Measurements from ENCODE around the gene MAB21L2. TPM values are rescaled to one million over a fixed set of nuclear protein-coding genes. Genes with fewer than 3 reads are reported as not detected.
"Not testable (repeated sequence)": the region's sequence is repeated elsewhere in the genome, so short reads cannot be mapped to it uniquely, and the experiment has no call there.

The MAB21L2 gene
- polyA plus RNA-seq, 3 donors = not detected

GRCh38 chr4:150562751-150563150, 19.2 kb upstream of the MAB21L2 start:
- Histone ChIP-seq H4K20me1 (ENCODE audit: insufficient read depth, low read length) (no peaks in the 10 kb centered on the region), H2AFZ (ENCODE audit: insufficient read depth, low read depth, low read length, poor library complexity, severe bottlenecking) (no peak overlapping the region), H3K9ac (ENCODE audit: insufficient read depth, low read length, poor library complexity, severe bottlenecking) (no peak overlapping the region), H3K4me3 (replicated peaks in 1 of 3; ENCODE audit: low read depth in 2 of 3, low read length in 3 of 3) (no peak overlapping the region), H3K27ac (ENCODE audit: low read depth in 1 of 2, low read length in 2 of 2) (no peak overlapping the region), H3K4me2 (replicated peaks; ENCODE audit: extremely low read depth, low read length, poor library complexity, severe bottlenecking) (no peak overlapping the region), H3K36me3 (replicated peaks in 1 of 2; ENCODE audit: control insufficient read depth in 1 of 2, insufficient read depth in 2 of 2, low read length in 2 of 2) (no peaks in the 10 kb centered on the region), H3K79me2 (ENCODE audit: insufficient read depth, low read length) (no peaks in the 10 kb centered on the region), H3K27me3 (ENCODE audit: control insufficient read depth in 2 of 2, insufficient read depth in 2 of 2, low read length in 2 of 2) (no peaks in the 10 kb centered on the region), H3K9me3 (replicated peaks in 1 of 2; ENCODE audit: control insufficient read depth in 1 of 2, insufficient read depth in 1 of 2, low read length in 2 of 2) (no peaks in the 10 kb centered on the region), H3K4me1 (ENCODE audit: control insufficient read depth in 1 of 2, insufficient read depth in 2 of 2, low read length in 2 of 2) (no peaks in the 10 kb centered on the region)
- Mint-ChIP-seq H3K27ac (no peak overlapping the region), H3K36me3 (peaks cover 0 to 3% of the 10 kb centered on the region in 2 donors), H3K27me3 (ENCODE audit: low read depth in 3 of 3) (no peaks in the 10 kb centered on the region), H3K4me1 (no peaks in the 10 kb centered on the region), H3K9me3 (peaks cover under 1 to 5% (median 2%) of the 10 kb centered on the region in 7 donors), H3K4me3 (no peak overlapping the region)
- no peak for DNase-seq
- no peak for TF ChIP-seq CTCF (IDR thresholded peaks at IDR 0.05)
- intact Hi-C loops (cut with micrococcal nuclease) = no loop called here

- H3K4me1 Mint-ChIP-seq; H3K4me3 Mint-ChIP-seq; H2AFZ ChIP-seq (ENCODE audit: insufficient read depth, low read depth, low read length, poor library complexity, severe bottlenecking); H3K4me3 ChIP-seq (replicated peaks in 1 of 3; ENCODE audit: low read depth in 2 of 3, low read length in 3 of 3); H4K20me1 ChIP-seq (ENCODE audit: insufficient read depth, low read length); H3K27ac ChIP-seq (ENCODE audit: low read depth in 1 of 2, low read length in 2 of 2); H3K27ac Mint-ChIP-seq; H3K36me3 Mint-ChIP-seq; H3K9me3 ChIP-seq (replicated peaks in 1 of 2; ENCODE audit: control insufficient read depth in 1 of 2, insufficient read depth in 1 of 2, low read length in 2 of 2); H3K79me2 ChIP-seq (ENCODE audit: insufficient read depth, low read length); H3K27me3 ChIP-seq (ENCODE audit: control insufficient read depth in 2 of 2, insufficient read depth in 2 of 2, low read length in 2 of 2); intact Hi-C loops (cut with micrococcal nuclease); H3K36me3 ChIP-seq (replicated peaks in 1 of 2; ENCODE audit: control insufficient read depth in 1 of 2, insufficient read depth in 2 of 2, low read length in 2 of 2); H3K27me3 Mint-ChIP-seq (ENCODE audit: low read depth in 3 of 3); DNase-seq; H3K9me3 Mint-ChIP-seq; H3K9ac ChIP-seq (ENCODE audit: insufficient read depth, low read length, poor library complexity, severe bottlenecking); H3K4me2 ChIP-seq (replicated peaks; ENCODE audit: extremely low read depth, low read length, poor library complexity, severe bottlenecking); H3K4me1 ChIP-seq (ENCODE audit: control insufficient read depth in 1 of 2, insufficient read depth in 2 of 2, low read length in 2 of 2): not testable (repeated sequence)
- WGBS (ENCODE audit: insufficient coverage) = no CpG with 5 or more reads among the region's 2 CpGs
These were observed 17.0 kb upstream of the MAB21L2 start for GRCh38 chr4:150564967-150565366.
